HEK293 (cell line): ENCODE data around the gene OPCML.

Experiments
- CTCF ChIA-PET: fragments of 350-600 bp; formaldehyde crosslinking; extraction: SDS; loops from one replicate; lab custom pipeline; 2021; ENCODE audit warnings: antibody characterized with exemption; lab: Yijun Ruan, JAX
- POLR2A ChIA-PET: fragments of 300-600 bp; formaldehyde crosslinking; extraction: SDS; loops from one replicate; lab custom pipeline; 2020; ENCODE audit warnings: antibody characterized with exemption, inconsistent platforms; lab: Yijun Ruan, JAX
- H3K27ac ChIP-seq: fragments of 200-500 bp; sonication (Bioruptor generic); 2 replicates; pipeline ENCODE4 v1.5.1; 2014; ENCODE audit warnings: low read depth, low read length, control low read depth, inconsistent platforms; ENCODE audit errors: extremely low read depth
- H3K36me3 ChIP-seq, 2 experiments: fragments of 200-500 bp in 1 of 2; sonication (Bioruptor generic) in 1 of 2; 1 replicate in 1 of 2; 2 replicates in 1 of 2; pipeline ENCODE4 v1.5.1; 2014 to 2017; ENCODE audit warnings: inconsistent platforms in 2 of 2, low read length in 2 of 2; ENCODE audit not compliant: control insufficient read depth in 2 of 2, insufficient read depth in 1 of 2
- H3K4me1 ChIP-seq: fragments of 200-500 bp; sonication (Bioruptor generic); 2 replicates; pipeline ENCODE4 v1.5.1; 2014; ENCODE audit warnings: mild to moderate bottlenecking, low read length, inconsistent platforms; ENCODE audit not compliant: control insufficient read depth, insufficient read depth
- H3K4me3 ChIP-seq: 2 replicates; pipeline ENCODE4 v1.5.1; 2011; ENCODE audit warnings: low read depth, mild to moderate bottlenecking, control low read depth, low read length, moderate library complexity
- H3K9me3 ChIP-seq: fragments of 200-500 bp; sonication (Bioruptor generic); 2 replicates; pipeline ENCODE4 v1.5.1; 2014; ENCODE audit warnings: low read depth, low read length, inconsistent platforms; ENCODE audit not compliant: control insufficient read depth, insufficient read depth
- BCL11B ChIP-seq: fragments of 450-650 bp; formaldehyde crosslinking; IDR thresholded peaks from 2 replicates; pipeline ENCODE4 v1.5.1; 2016; ENCODE audit warnings: low read depth, missing biosample characterization, missing genetic modification characterization
- GLIS1 ChIP-seq: fragments of 450-650 bp; formaldehyde crosslinking; IDR thresholded peaks from 2 replicates; pipeline ENCODE4 v1.5.1; 2016; ENCODE audit warnings: missing biosample characterization, missing genetic modification characterization
- HOXD13 ChIP-seq: sonication (generic); formaldehyde crosslinking; IDR thresholded peaks from 2 replicates; pipeline ENCODE4 v1.8.0; 2022; ENCODE audit warnings: missing genetic modification reagents, borderline replicate concordance
- IKZF3 ChIP-seq: fragments of 450-650 bp; IDR thresholded peaks from 2 replicates; pipeline ENCODE4 v1.5.0; 2018; ENCODE audit warnings: missing biosample characterization, mild to moderate bottlenecking, missing genetic modification characterization, moderate library complexity
- KLF10 ChIP-seq: fragments of 450-650 bp; IDR thresholded peaks from 2 replicates; pipeline ENCODE4 v1.5.1; 2018; ENCODE audit warnings: missing biosample characterization, mild to moderate bottlenecking, missing genetic modification characterization
- KLF17 ChIP-seq: fragments of 450-650 bp; formaldehyde crosslinking; IDR thresholded peaks from 2 replicates; pipeline ENCODE4 v1.5.1; 2016; ENCODE audit warnings: missing biosample characterization, missing genetic modification characterization
- KLF7 ChIP-seq: fragments of 450-650 bp; formaldehyde crosslinking; IDR thresholded peaks from 2 replicates; pipeline ENCODE4 v1.5.1; 2016; ENCODE audit warnings: missing biosample characterization, missing genetic modification characterization, borderline replicate concordance
- MZF1 ChIP-seq: fragments of 450-650 bp; formaldehyde crosslinking; IDR thresholded peaks from 2 replicates; pipeline ENCODE4 v1.5.1; 2017; ENCODE audit warnings: missing biosample characterization, missing genetic modification characterization, borderline replicate concordance
- OSR2 ChIP-seq: fragments of 450-650 bp; formaldehyde crosslinking; IDR thresholded peaks from 2 replicates; pipeline ENCODE4 v1.5.1; 2016; ENCODE audit warnings: missing biosample characterization, missing genetic modification characterization
- SCRT1 ChIP-seq: fragments of 450-650 bp; formaldehyde crosslinking; IDR thresholded peaks from 2 replicates; pipeline ENCODE4 v1.5.1; 2016; ENCODE audit warnings: missing biosample characterization, missing genetic modification characterization, borderline replicate concordance
- SP7 ChIP-seq: fragments of 450-650 bp; formaldehyde crosslinking; IDR thresholded peaks from 2 replicates; pipeline ENCODE4 v1.5.1; 2016; ENCODE audit warnings: missing biosample characterization, missing genetic modification characterization
- TRIM28 ChIP-seq: IDR thresholded peaks from 2 replicates; pipeline ENCODE4 v1.6.1; 2011; ENCODE audit warnings: low read length, control low read depth, borderline replicate concordance
- ZBTB1 ChIP-seq: fragments of 450-650 bp; formaldehyde crosslinking; IDR thresholded peaks from 2 replicates; pipeline ENCODE4 v1.5.1; 2016; ENCODE audit warnings: missing biosample characterization, missing genetic modification characterization
- ZBTB6 ChIP-seq: fragments of 450-650 bp; formaldehyde crosslinking; IDR thresholded peaks from 2 replicates; pipeline ENCODE4 v1.5.1; 2017; ENCODE audit warnings: missing biosample characterization, missing genetic modification characterization
- ZBTB8A ChIP-seq: fragments of 450-650 bp; formaldehyde crosslinking; IDR thresholded peaks from 2 replicates; pipeline ENCODE4 v1.5.1; 2016; ENCODE audit warnings: missing biosample characterization, missing genetic modification characterization
- ZNF132 ChIP-seq: fragments of 450-650 bp; formaldehyde crosslinking; IDR thresholded peaks from 2 replicates; pipeline ENCODE4 v1.5.1; 2017; ENCODE audit warnings: missing biosample characterization, missing genetic modification characterization, borderline replicate concordance
- ZNF19 ChIP-seq: fragments of 450-650 bp; formaldehyde crosslinking; IDR thresholded peaks from 2 replicates; pipeline ENCODE4; 2016; ENCODE audit warnings: missing biosample characterization, missing genetic modification characterization, low read depth
- ZNF221 ChIP-seq: fragments of 450-650 bp; formaldehyde crosslinking; IDR thresholded peaks from 2 replicates; pipeline ENCODE4 v1.5.1; 2017; ENCODE audit warnings: missing biosample characterization, missing genetic modification characterization, borderline replicate concordance
- ZNF23 ChIP-seq: fragments of 450-650 bp; formaldehyde crosslinking; IDR thresholded peaks from 2 replicates; pipeline ENCODE4 v1.5.1; 2016; ENCODE audit warnings: missing biosample characterization, missing genetic modification characterization, borderline replicate concordance
- ZNF24 ChIP-seq: fragments of 450-650 bp; formaldehyde crosslinking; IDR thresholded peaks from 2 replicates; pipeline ENCODE4 v1.5.1; 2016; ENCODE audit warnings: missing biosample characterization, missing genetic modification characterization
- ZNF248 ChIP-seq: fragments of 450-650 bp; formaldehyde crosslinking; IDR thresholded peaks from 2 replicates; pipeline ENCODE4 v1.5.1; 2017; ENCODE audit warnings: missing biosample characterization, missing genetic modification characterization
- ZNF335 ChIP-seq: fragments of 450-650 bp; formaldehyde crosslinking; conservative IDR thresholded peaks from 2 replicates; pipeline ENCODE4 v1.5.1; 2016; ENCODE audit warnings: missing biosample characterization, missing genetic modification characterization
- ZNF404 ChIP-seq: fragments of 450-650 bp; formaldehyde crosslinking; IDR thresholded peaks from 2 replicates; pipeline ENCODE4 v1.5.1; 2017; ENCODE audit warnings: missing biosample characterization, missing genetic modification characterization
- ZNF610 ChIP-seq: fragments of 450-650 bp; formaldehyde crosslinking; IDR thresholded peaks from 2 replicates; pipeline ENCODE4 v1.5.1; 2016; ENCODE audit warnings: missing biosample characterization, missing genetic modification characterization, borderline replicate concordance
- ZNF654 ChIP-seq: fragments of 450-650 bp; formaldehyde crosslinking; IDR thresholded peaks from 2 replicates; pipeline ENCODE4 v1.5.1; 2016; ENCODE audit warnings: low read depth, missing biosample characterization, missing genetic modification characterization
- ZNF658 ChIP-seq: fragments of 450-650 bp; formaldehyde crosslinking; IDR thresholded peaks from 2 replicates; pipeline ENCODE4; 2016; ENCODE audit warnings: missing biosample characterization, missing genetic modification characterization
- ZNF707 ChIP-seq: fragments of 450-650 bp; formaldehyde crosslinking; IDR thresholded peaks from 2 replicates; pipeline ENCODE4 v1.5.1; 2016; ENCODE audit warnings: missing biosample characterization, missing genetic modification characterization
- ZNF76 ChIP-seq: fragments of 450-650 bp; formaldehyde crosslinking; IDR thresholded peaks from 2 replicates; pipeline ENCODE4; 2016; ENCODE audit warnings: low read depth, missing biosample characterization, missing genetic modification characterization, borderline replicate concordance
- ZNF785 ChIP-seq: fragments of 450-650 bp; formaldehyde crosslinking; IDR thresholded peaks from 2 replicates; pipeline ENCODE4 v1.5.1; 2016; ENCODE audit warnings: missing biosample characterization, missing genetic modification characterization
- ZNF830 ChIP-seq: fragments of 450-650 bp; IDR thresholded peaks from 2 replicates; pipeline ENCODE4 v1.5.0; 2018; ENCODE audit warnings: missing biosample characterization, missing genetic modification characterization, low read depth, mild to moderate bottlenecking, moderate library complexity
- ZNF843 ChIP-seq: fragments of 450-650 bp; formaldehyde crosslinking; IDR thresholded peaks from 2 replicates; pipeline ENCODE4 v1.5.1; 2016; ENCODE audit warnings: missing biosample characterization, missing genetic modification characterization
- ZSCAN30 ChIP-seq: fragments of 450-650 bp; IDR thresholded peaks from 2 replicates; pipeline ENCODE4 v1.5.1; 2018; ENCODE audit warnings: missing biosample characterization, mild to moderate bottlenecking, missing genetic modification characterization, moderate library complexity

The OPCML gene

DNA sequence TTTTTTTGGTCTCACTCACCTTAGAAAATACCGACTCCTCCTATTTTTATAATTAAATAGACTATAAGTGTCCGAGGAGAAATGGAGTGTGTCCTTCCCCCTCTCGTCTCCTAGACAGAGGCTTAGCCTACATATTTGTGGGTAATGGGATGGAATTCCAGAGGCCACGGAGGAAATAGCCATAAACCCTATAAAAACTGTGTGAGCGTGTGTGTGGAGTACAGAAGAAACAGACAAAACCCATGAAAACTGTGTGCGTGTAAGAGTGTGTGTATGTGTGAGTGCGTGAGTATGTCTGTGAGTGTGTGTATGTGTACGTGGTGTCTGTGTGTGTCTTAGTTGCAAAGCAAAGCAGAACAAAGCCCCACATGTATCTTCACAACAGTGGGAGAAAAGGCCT is 883.5 kb downstream of the OPCML start:
- TF ChIP-seq ZNF19: no peak
- TF ChIP-seq ZNF707 (tag by site-specific recombination): no peak
- no peak for TF ChIP-seq ZNF404 (tag by site-specific recombination)
- no peak for TF ChIP-seq ZNF335
- no peak for TF ChIP-seq KLF7 (tag by site-specific recombination)
- no peak for TF ChIP-seq ZSCAN30 (tag by site-specific recombination)
- no peak for TF ChIP-seq HOXD13 (CRISPR knock-in tag)
- no peak for TF ChIP-seq ZNF843 (tag by site-specific recombination)
- TF ChIP-seq TRIM28: no peak
- TF ChIP-seq GLIS1 (tag by site-specific recombination): no peak
- TF ChIP-seq ZNF23 (tag by site-specific recombination): no peak
- Histone ChIP-seq H3K4me3 (no peak overlapping the region), H3K27ac (no peak overlapping the region), H3K36me3 (no peaks in the 10 kb centered on the region), H3K4me1 (peaks cover 6% of the 10 kb centered on the region; the same call in 1 of the 2 replicates), H3K9me3 (no peaks in the 10 kb centered on the region)
- CTCF ChIA-PET: no interaction called here
- POLR2A ChIA-PET: no interaction called here

- H3K27ac ChIP-seq: no peak overlapping the region
- POLR2A ChIA-PET: no interaction called here
Observed at GRCh38 chr11:132646890-132647289, 885.4 kb downstream of the OPCML start.

DNA sequence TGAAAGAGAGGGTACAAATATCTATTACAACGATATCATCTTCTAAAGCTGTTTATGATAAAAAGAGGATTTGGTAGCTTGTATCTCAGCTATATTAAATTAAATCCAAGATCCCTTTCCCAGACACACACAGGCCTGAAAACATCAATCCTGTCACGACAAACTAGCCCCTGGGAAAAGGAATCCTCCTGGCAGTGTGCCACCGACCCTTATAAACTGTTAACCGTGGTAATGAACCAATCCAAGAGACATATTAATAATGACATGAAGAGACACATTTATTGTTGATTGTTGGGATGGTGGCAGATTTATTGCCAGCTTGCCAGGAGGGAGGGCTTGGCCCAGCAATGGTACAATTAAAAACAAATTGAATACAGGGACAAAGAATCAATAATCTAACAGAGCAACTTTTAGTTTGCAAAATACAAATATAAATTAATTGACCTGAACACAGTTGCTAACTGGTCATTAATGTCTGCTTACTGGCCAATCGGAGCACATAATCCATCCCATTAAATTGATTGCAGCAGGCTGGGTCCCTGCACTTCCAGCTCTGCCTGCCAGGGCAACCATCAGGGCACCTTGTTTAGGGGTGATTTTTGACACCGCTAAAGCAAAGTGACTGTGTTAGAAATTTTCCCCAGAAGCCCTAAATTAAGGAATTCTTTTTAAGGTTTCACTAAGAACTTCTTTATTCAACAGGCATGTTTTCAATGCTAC is 887.6 kb downstream of the OPCML start:
- no peak for TF ChIP-seq SP7 (tag by site-specific recombination)
- TF ChIP-seq SCRT1 (tag by site-specific recombination): no peak
- no peak for TF ChIP-seq ZBTB8A (tag by site-specific recombination)
- TF ChIP-seq KLF17: no peak
- TF ChIP-seq ZNF830 (tag by site-specific recombination): no peak
- TF ChIP-seq ZNF654 (tag by site-specific recombination): no peak
- no peak for TF ChIP-seq ZNF785 (tag by site-specific recombination)
- no peak for TF ChIP-seq ZBTB1 (tag by site-specific recombination)
- TF ChIP-seq ZNF24 (tag by site-specific recombination): no peak
- Histone ChIP-seq H3K27ac (no peak overlapping the region), H3K9me3 (no peaks in the 10 kb centered on the region), H3K4me1 (peaks cover 6% of the 10 kb centered on the region; the same call in 1 of the 2 replicates), H3K36me3 (no peaks in the 10 kb centered on the region), H3K4me3 (no peak overlapping the region)
- ChIA-PET CTCF (interaction anchor here (0.5 to 1.0 kb wide), 2 partner anchors 296 to 1582 kb away, joined by 3 read pairs; no protein-coding TSS in a partner anchor), POLR2A (no interaction called here)

More at GRCh38 chr11:132646890-132647289, 885.4 kb downstream of the OPCML start:
- Histone ChIP-seq H3K9me3 (no peaks in the 10 kb centered on the region), H3K4me3 (no peak overlapping the region), H3K4me1 (peaks cover 6% of the 10 kb centered on the region; the same call in 1 of the 2 replicates), H3K36me3 (no peaks in the 10 kb centered on the region)
- CTCF ChIA-PET: interaction anchor here (1.1 kb wide), 1 partner anchor 10 kb away, joined by 4 read pairs; no protein-coding TSS in a partner anchor
- TF ChIP-seq ZBTB8A (tag by site-specific recombination) (no peak), ZNF658 (tag by site-specific recombination) (no peak), ZBTB6 (tag by site-specific recombination) (no peak), KLF10 (tag by site-specific recombination) (no peak), ZNF132 (no peak), ZNF248 (tag by site-specific recombination) (no peak), IKZF3 (no peak), BCL11B (tag by site-specific recombination) (no peak), OSR2 (tag by site-specific recombination) (no peak), MZF1 (tag by site-specific recombination) (no peak), ZNF221 (no peak), ZNF76 (tag by site-specific recombination) (no peak), ZNF610 (no peak), ZNF707 (tag by site-specific recombination) (no peak)
